ENCODE measurements around the gene LIF. TPM values are rescaled to one million over a fixed set of nuclear protein-coding genes. Genes with fewer than 3 reads are reported as not detected.

The LIF gene
- total RNA-seq, 5 donors from 2014 or later (not counting 1 experiment from before 2014, with no cell fraction given) = 0.26 to 3.3 (median 1.4) TPM

GRCh38 chr22:30214703-30215407 is 31.7 kb downstream of the LIF start:
- ATAC-seq (replicated peaks in 1 of 4) (no peak), DNase-seq (no peak)
- 66% methylated on average over 11 of the region's 12 CpGs for WGBS (ENCODE audit: insufficient coverage)
- Histone ChIP-seq H3K9me3 (no peaks in the 10 kb centered on the region), H3K4me1 (ENCODE audit: control insufficient read depth in 1 of 2, extremely low read depth in 1 of 2, insufficient read depth in 2 of 2, low read length in 2 of 2) (peaks cover 7 to 9% of the 10 kb centered on the region in 2 experiments), H3K4me3 (ENCODE audit: control insufficient read depth in 1 of 2, extremely low read depth in 1 of 2, low read length in 1 of 2) (no peak overlapping the region), H3K27me3 (replicated peaks in 1 of 2; ENCODE audit: control insufficient read depth in 2 of 2, extremely low read depth in 1 of 2, insufficient read depth in 2 of 2, low read length in 1 of 2) (peaks cover 0 to 3% of the 10 kb centered on the region in 2 experiments), H3K27ac (ENCODE audit: low read length) (no peak overlapping the region), H3K36me3 (ENCODE audit: control insufficient read depth in 2 of 2, extremely low read depth in 1 of 2, insufficient read depth in 1 of 2, low read length in 1 of 2) (no peaks in the 10 kb centered on the region)
- Mint-ChIP-seq H3K27ac (no peak overlapping the region), H3K4me3 (no peak overlapping the region), H3K9me3 (no peaks in the 10 kb centered on the region), H3K27me3 (no peaks in the 10 kb centered on the region), H3K4me1 (peaks cover 18 to 36% (median 26%) of the 10 kb centered on the region in 3 donors), H3K36me3 (no peaks in the 10 kb centered on the region)
- ChIA-PET POLR2A (no interaction called here), CTCF (no interaction called here)

- no peak for DNase-seq
- POLR2A ChIA-PET = no interaction called here
- ATAC-seq (replicated peaks in 1 of 4) = no peak
- H3K4me1 ChIP-seq (ENCODE audit: control insufficient read depth in 1 of 2, extremely low read depth in 1 of 2, insufficient read depth in 2 of 2, low read length in 2 of 2) = no peaks in the 10 kb centered on the region
- CTCF ChIA-PET = no interaction called here
- no peak overlapping the region for H3K4me3 ChIP-seq (ENCODE audit: control insufficient read depth in 1 of 2, extremely low read depth in 1 of 2, low read length in 1 of 2)
- H3K27ac ChIP-seq (ENCODE audit: low read length) = no peak overlapping the region
- H3K4me3 Mint-ChIP-seq = no peak overlapping the region
- peaks cover 0 to 3% of the 10 kb centered on the region in 2 experiments for H3K27me3 ChIP-seq (replicated peaks in 1 of 2; ENCODE audit: control insufficient read depth in 2 of 2, extremely low read depth in 1 of 2, insufficient read depth in 2 of 2, low read length in 1 of 2)
- no peaks in the 10 kb centered on the region for H3K9me3 ChIP-seq
- no peaks in the 10 kb centered on the region for H3K9me3 Mint-ChIP-seq
- peak overlapping the region in 1 of 2 donors; percentile 57 for H3K27ac Mint-ChIP-seq
- H3K4me1 Mint-ChIP-seq = peaks cover 10 to 26% (median 18%) of the 10 kb centered on the region in 3 donors
- H3K27me3 Mint-ChIP-seq = no peaks in the 10 kb centered on the region
- no peaks in the 10 kb centered on the region for H3K36me3 Mint-ChIP-seq
- WGBS (ENCODE audit: insufficient coverage) = 100% methylated on average over 3 of the region's 8 CpGs
- no peaks in the 10 kb centered on the region for H3K36me3 ChIP-seq (ENCODE audit: control insufficient read depth in 2 of 2, extremely low read depth in 1 of 2, insufficient read depth in 1 of 2, low read length in 1 of 2)
Observed at GRCh38 chr22:30212996-30213441, 33.5 kb downstream of the LIF start.

GRCh38 chr22:30212363-30212995 is 34.1 kb downstream of the LIF start:
- ChIA-PET CTCF (no interaction called here), POLR2A (no interaction called here)
- Histone ChIP-seq H3K4me3 (ENCODE audit: control insufficient read depth in 1 of 2, extremely low read depth in 1 of 2, low read length in 1 of 2) (no peak overlapping the region), H3K36me3 (ENCODE audit: control insufficient read depth in 2 of 2, extremely low read depth in 1 of 2, insufficient read depth in 1 of 2, low read length in 1 of 2) (no peaks in the 10 kb centered on the region), H3K4me1 (ENCODE audit: control insufficient read depth in 1 of 2, extremely low read depth in 1 of 2, insufficient read depth in 2 of 2, low read length in 2 of 2) (no peaks in the 10 kb centered on the region), H3K27ac (ENCODE audit: low read length) (no peak overlapping the region), H3K27me3 (replicated peaks in 1 of 2; ENCODE audit: control insufficient read depth in 2 of 2, extremely low read depth in 1 of 2, insufficient read depth in 2 of 2, low read length in 1 of 2) (peaks cover 0 to 3% of the 10 kb centered on the region in 2 experiments), H3K9me3 (no peaks in the 10 kb centered on the region)
- no peaks in the 10 kb centered on the region for H3K27me3 Mint-ChIP-seq
- no peaks in the 10 kb centered on the region for H3K9me3 Mint-ChIP-seq
- peak in 1 of 35 experiments; percentile 22 for DNase-seq
- H3K27ac Mint-ChIP-seq = peak overlapping the region in 1 of 2 donors; percentile 57
- no peaks in the 10 kb centered on the region for H3K36me3 Mint-ChIP-seq
- no CpG with 5 or more reads among the region's 5 CpGs for WGBS (ENCODE audit: insufficient coverage)
- no peak for ATAC-seq (replicated peaks in 1 of 4)
- H3K4me1 Mint-ChIP-seq = peaks cover 10 to 26% (median 18%) of the 10 kb centered on the region in 3 donors
- H3K4me3 Mint-ChIP-seq = no peak overlapping the region

- Mint-ChIP-seq H3K27me3 (no peaks in the 10 kb centered on the region), H3K36me3 (no peaks in the 10 kb centered on the region), H3K9me3 (no peaks in the 10 kb centered on the region), H3K27ac (no peak overlapping the region), H3K4me3 (no peak overlapping the region), H3K4me1 (peaks cover 9 to 26% (median 18%) of the 10 kb centered on the region in 3 donors)
- Histone ChIP-seq H3K9me3 (no peaks in the 10 kb centered on the region), H3K4me3 (ENCODE audit: control insufficient read depth in 1 of 2, extremely low read depth in 1 of 2, low read length in 1 of 2) (no peak overlapping the region), H3K4me1 (ENCODE audit: control insufficient read depth in 1 of 2, extremely low read depth in 1 of 2, insufficient read depth in 2 of 2, low read length in 2 of 2) (no peaks in the 10 kb centered on the region), H3K36me3 (ENCODE audit: control insufficient read depth in 2 of 2, extremely low read depth in 1 of 2, insufficient read depth in 1 of 2, low read length in 1 of 2) (no peaks in the 10 kb centered on the region), H3K27ac (ENCODE audit: low read length) (no peak overlapping the region), H3K27me3 (replicated peaks in 1 of 2; ENCODE audit: control insufficient read depth in 2 of 2, extremely low read depth in 1 of 2, insufficient read depth in 2 of 2, low read length in 1 of 2) (peaks cover 0 to 3% of the 10 kb centered on the region in 2 experiments)
- CTCF ChIA-PET = no interaction called here
- WGBS (ENCODE audit: insufficient coverage) = 96% methylated on average over 11 of the region's 18 CpGs
- DNase-seq (no peak), ATAC-seq (replicated peaks in 1 of 4) (no peak)
- POLR2A ChIA-PET = no interaction called here
Observed at GRCh38 chr22:30211124-30211820, 35.3 kb downstream of the LIF start.

- Mint-ChIP-seq H3K36me3 (no peaks in the 10 kb centered on the region), H3K4me3 (no peak overlapping the region), H3K4me1 (peaks cover 9 to 24% (median 18%) of the 10 kb centered on the region in 3 donors), H3K27ac (no peak overlapping the region), H3K27me3 (no peaks in the 10 kb centered on the region), H3K9me3 (no peaks in the 10 kb centered on the region)
- peaks cover 0 to 3% of the 10 kb centered on the region in 2 experiments for H3K27me3 ChIP-seq (replicated peaks in 1 of 2; ENCODE audit: control insufficient read depth in 2 of 2, extremely low read depth in 1 of 2, insufficient read depth in 2 of 2, low read length in 1 of 2)
- ATAC-seq (replicated peaks in 1 of 4) (no peak), DNase-seq (no peak)
- H3K36me3 ChIP-seq (ENCODE audit: control insufficient read depth in 2 of 2, extremely low read depth in 1 of 2, insufficient read depth in 1 of 2, low read length in 1 of 2) = no peaks in the 10 kb centered on the region
- H3K27ac ChIP-seq (ENCODE audit: low read length) = no peak overlapping the region
- CTCF ChIA-PET = interaction anchor here in 1 of 2 donors (0.8 kb wide), 1 partner anchor 388 kb away, joined by 4 read pairs; no protein-coding TSS in a partner anchor
- no peak overlapping the region for H3K4me3 ChIP-seq (ENCODE audit: control insufficient read depth in 1 of 2, extremely low read depth in 1 of 2, low read length in 1 of 2)
- POLR2A ChIA-PET = no interaction called here
- H3K4me1 ChIP-seq (ENCODE audit: control insufficient read depth in 1 of 2, extremely low read depth in 1 of 2, insufficient read depth in 2 of 2, low read length in 2 of 2) = no peaks in the 10 kb centered on the region
- H3K9me3 ChIP-seq = no peaks in the 10 kb centered on the region
- WGBS (ENCODE audit: insufficient coverage) = 90% methylated on average over 16 of the region's 19 CpGs
Observed at GRCh38 chr22:30210235-30210909, 36.2 kb downstream of the LIF start.

- POLR2A ChIA-PET = no interaction called here
Observed at GRCh38 chr22:30209642-30210041, 36.9 kb downstream of the LIF start.

More at GRCh38 chr22:30209642-30210041, 36.9 kb downstream of the LIF start:
- DNase-seq (no peak), ATAC-seq (replicated peaks in 1 of 4) (no peak)
- WGBS (ENCODE audit: insufficient coverage) = 89% methylated on average over 6 of the region's 6 CpGs
- H3K27me3 ChIP-seq (replicated peaks in 1 of 2; ENCODE audit: control insufficient read depth in 2 of 2, extremely low read depth in 1 of 2, insufficient read depth in 2 of 2, low read length in 1 of 2) = peaks cover 0 to 3% of the 10 kb centered on the region in 2 experiments
- H3K4me3 Mint-ChIP-seq = no peak overlapping the region
- H3K9me3 ChIP-seq = no peaks in the 10 kb centered on the region
- no peak overlapping the region for H3K27ac ChIP-seq (ENCODE audit: low read length)
- H3K9me3 Mint-ChIP-seq = no peaks in the 10 kb centered on the region
- no peak overlapping the region for H3K4me3 ChIP-seq (ENCODE audit: control insufficient read depth in 1 of 2, extremely low read depth in 1 of 2, low read length in 1 of 2)
- H3K4me1 Mint-ChIP-seq = peaks cover 6 to 19% (median 13%) of the 10 kb centered on the region in 3 donors
- no peaks in the 10 kb centered on the region for H3K36me3 Mint-ChIP-seq
- H3K27me3 Mint-ChIP-seq = no peaks in the 10 kb centered on the region
- CTCF ChIA-PET = interaction anchor here in 1 of 2 donors (0.8 kb wide), 1 partner anchor 389 kb away, joined by 4 read pairs; no protein-coding TSS in a partner anchor
- no peak overlapping the region for H3K27ac Mint-ChIP-seq
- H3K36me3 ChIP-seq (ENCODE audit: control insufficient read depth in 2 of 2, extremely low read depth in 1 of 2, insufficient read depth in 1 of 2, low read length in 1 of 2) = no peaks in the 10 kb centered on the region
- no peaks in the 10 kb centered on the region for H3K4me1 ChIP-seq (ENCODE audit: control insufficient read depth in 1 of 2, extremely low read depth in 1 of 2, insufficient read depth in 2 of 2, low read length in 2 of 2)

Data from T-cell (primary cell).